H9 (cell line): ENCODE results near the gene SCRN1. TPM values are rescaled to one million over a fixed set of nuclear protein-coding genes. Genes with fewer than 3 reads are reported as not detected.

Source experiments
- DNase-seq: peaks from one replicate; pipeline ENCODE4 v3.0.0-alpha.2; 2017
- H2AFZ ChIP-seq: one replicate; pipeline ENCODE4 v1.6.1; 2013; ENCODE audit warnings: mild to moderate bottlenecking, low read length, control low read depth, moderate library complexity
- H2AK5ac ChIP-seq: 2 replicates; pipeline ENCODE4 v1.6.1; 2013; ENCODE audit warnings: low read length, control low read depth, mixed read lengths; ENCODE audit not compliant: insufficient read length
- H2BK120ac ChIP-seq: one replicate; pipeline ENCODE4 v1.6.1; 2013; ENCODE audit warnings: low read depth, mild to moderate bottlenecking, low read length, control low read depth, inconsistent platforms; ENCODE audit not compliant: poor library complexity, severe bottlenecking
- H2BK12ac ChIP-seq: 2 replicates; pipeline ENCODE4 v1.6.1; 2013; ENCODE audit warnings: low read length, control low read depth, mixed read lengths, low read depth; ENCODE audit not compliant: insufficient read length
- H2BK15ac ChIP-seq: 2 replicates; pipeline ENCODE4 v1.6.1; 2013; ENCODE audit warnings: low read depth, low read length, control low read depth
- H2BK20ac ChIP-seq: one replicate; pipeline ENCODE4 v1.6.1; 2013; ENCODE audit warnings: low read depth, mild to moderate bottlenecking, low read length, control low read depth, inconsistent platforms; ENCODE audit not compliant: poor library complexity, severe bottlenecking
- H2BK5ac ChIP-seq: 2 replicates; pipeline ENCODE4 v1.6.1; 2013; ENCODE audit warnings: low read length, control low read depth, mixed read lengths; ENCODE audit not compliant: insufficient read length
- H3K14ac ChIP-seq: 2 replicates; pipeline ENCODE4 v1.6.1; 2013; ENCODE audit warnings: low read length, control low read depth; ENCODE audit not compliant: insufficient read depth
- H3K18ac ChIP-seq: 2 replicates; pipeline ENCODE4 v1.6.1; 2013; ENCODE audit warnings: low read depth, mild to moderate bottlenecking, mixed read lengths, low read length, control low read depth; ENCODE audit not compliant: insufficient read length
- H3K23ac ChIP-seq: 2 replicates; pipeline ENCODE4 v1.6.1; 2013; ENCODE audit warnings: low read length, control low read depth, mixed read lengths, low read depth; ENCODE audit not compliant: insufficient read length
- H3K23me2 ChIP-seq: 2 replicates; pipeline ENCODE4 v1.6.1; 2013; ENCODE audit warnings: low read depth, mild to moderate bottlenecking, mixed read lengths, low read length, control low read depth; ENCODE audit not compliant: insufficient read length, poor library complexity, severe bottlenecking
- H3K27ac ChIP-seq: 2 replicates; pipeline ENCODE4 v1.5.1; 2013; ENCODE audit warnings: low read length, control low read depth, mixed read lengths, low read depth; ENCODE audit not compliant: insufficient read length
- H3K27me3 ChIP-seq: 2 replicates; pipeline ENCODE4 v1.6.1; 2013; ENCODE audit warnings: low read length, control low read depth, inconsistent platforms; ENCODE audit not compliant: insufficient read depth
- H3K4ac ChIP-seq: 2 replicates; pipeline ENCODE4 v1.6.1; 2013; ENCODE audit warnings: low read depth, mild to moderate bottlenecking, control low read depth, inconsistent platforms, low read length, moderate library complexity
- H3K4me1 ChIP-seq: 2 replicates; pipeline ENCODE4 v1.6.1; 2013; ENCODE audit warnings: low read length, control low read depth, inconsistent platforms; ENCODE audit not compliant: insufficient read depth
- H3K4me2 ChIP-seq: 2 replicates; pipeline ENCODE4 v1.6.1; 2013; ENCODE audit warnings: low read length, control low read depth, mixed read lengths; ENCODE audit not compliant: insufficient read length, insufficient read depth
- H3K56ac ChIP-seq: 2 replicates; pipeline ENCODE4 v1.6.1; 2013; ENCODE audit warnings: low read depth, mild to moderate bottlenecking, mixed read lengths, low read length, control low read depth; ENCODE audit not compliant: insufficient read length
- H3K79me1 ChIP-seq: 2 replicates; pipeline ENCODE4 v1.6.1; 2013; ENCODE audit warnings: low read depth, mild to moderate bottlenecking, moderate library complexity, low read length, control low read depth, inconsistent platforms; ENCODE audit not compliant: insufficient read depth, poor library complexity, severe bottlenecking
- H3K79me2 ChIP-seq: 2 replicates; pipeline ENCODE4 v1.6.1; 2013; ENCODE audit warnings: low read length, control low read depth, inconsistent platforms; ENCODE audit not compliant: insufficient read depth
- H3K9ac ChIP-seq: 2 replicates; pipeline ENCODE4 v1.6.1; 2013; ENCODE audit warnings: low read length, control low read depth, mixed read lengths; ENCODE audit not compliant: insufficient read length; ENCODE audit errors: extremely low read depth
- H3K9me3 ChIP-seq: one replicate; pipeline ENCODE4 v1.6.1; 2013; ENCODE audit warnings: low read depth, low read length, inconsistent platforms; ENCODE audit not compliant: control insufficient read depth
- H3T11ph ChIP-seq: one replicate; pipeline ENCODE4 v1.6.1; 2013; ENCODE audit warnings: mild to moderate bottlenecking, low read length, control low read depth, inconsistent platforms
- H4K20me1 ChIP-seq: one replicate; pipeline ENCODE4 v1.6.1; 2013; ENCODE audit not compliant: control insufficient read depth, insufficient read length, insufficient read depth
- H4K5ac ChIP-seq: 2 replicates; pipeline ENCODE4 v1.6.1; 2013; ENCODE audit warnings: low read depth, mild to moderate bottlenecking, mixed read lengths, low read length, control low read depth; ENCODE audit not compliant: insufficient read length
- H4K8ac ChIP-seq: replicated peaks from 2 replicates; pipeline ENCODE4 v1.6.1; 2013; ENCODE audit warnings: low read length, control low read depth, mixed read lengths, low read depth; ENCODE audit not compliant: insufficient read length
- H4K91ac ChIP-seq: 2 replicates; pipeline ENCODE4 v1.6.1; 2013; ENCODE audit warnings: low read depth, mild to moderate bottlenecking, moderate library complexity, mixed read lengths, low read length, control low read depth; ENCODE audit not compliant: insufficient read length
- H3K27ac Mint-ChIP-seq, 3 experiments: 2 replicates in 2 of 3; 3 replicates in 1 of 3; pipeline ENCODE4 v1.8.0; 2020 to 2021; ENCODE audit warnings: mixed read lengths in 3 of 3, mild to moderate bottlenecking in 1 of 3, moderate library complexity in 1 of 3
- H3K27me3 Mint-ChIP-seq: 2 replicates; pipeline ENCODE4 v1.8.0; 2021; ENCODE audit warnings: low read depth, mild to moderate bottlenecking, moderate library complexity, mixed read lengths
- H3K36me3 Mint-ChIP-seq, 3 experiments: 2 replicates in 2 of 3; 3 replicates in 1 of 3; pipeline ENCODE4 v1.8.0; 2020 to 2021; ENCODE audit warnings: low read depth in 3 of 3, mixed read lengths in 3 of 3; ENCODE audit not compliant: insufficient read depth in 1 of 3
- H3K4me1 Mint-ChIP-seq, 2 experiments: 2 replicates each; pipeline ENCODE4 v1.8.0; 2020; ENCODE audit warnings: mixed read lengths in 2 of 2
- H3K4me3 Mint-ChIP-seq, 2 experiments: 2 replicates in 1 of 2; 3 replicates in 1 of 2; pipeline ENCODE4 v1.8.0; 2020 to 2021; ENCODE audit warnings: mild to moderate bottlenecking in 2 of 2, mixed read lengths in 2 of 2, moderate library complexity in 1 of 2
- H3K9me3 Mint-ChIP-seq, 2 experiments: 2 replicates in 1 of 2; 3 replicates in 1 of 2; pipeline ENCODE4 v1.8.0; 2020; ENCODE audit warnings: mild to moderate bottlenecking in 2 of 2, mixed read lengths in 2 of 2, moderate library complexity in 1 of 2
- WGBS: extraction: QIAGEN DNeasy Blood & Tissue Kit; methylation state at CpG from one replicate; pipeline ENCODE4 v1.1.7; 2013; ENCODE audit warnings: missing lambda C conversion rate, low lambda C conversion rate, mixed read lengths; ENCODE audit not compliant: insufficient read length; ENCODE audit errors: extremely low coverage; 5-methylcytosine and 5-hydroxymethylcytosine counted together
- total RNA-seq: library from RNA; stranded (reverse); gene quantifications from 2 replicates; pipeline ENCODE4 v1.2.1, GENCODE V29; 2021
- TF ChIP-seq, protein P1 (sequence below): fragments of 200-600 bp; sonication (generic); conservative IDR thresholded peaks from 3 replicates; pipeline ENCODE4 v1.8.0; 2021; ENCODE audit warnings: antibody characterized with exemption, mild to moderate bottlenecking

SCRN1 gene
- total RNA-seq, 1 experiment from 2014 or later: 101 TPM

DNA sequence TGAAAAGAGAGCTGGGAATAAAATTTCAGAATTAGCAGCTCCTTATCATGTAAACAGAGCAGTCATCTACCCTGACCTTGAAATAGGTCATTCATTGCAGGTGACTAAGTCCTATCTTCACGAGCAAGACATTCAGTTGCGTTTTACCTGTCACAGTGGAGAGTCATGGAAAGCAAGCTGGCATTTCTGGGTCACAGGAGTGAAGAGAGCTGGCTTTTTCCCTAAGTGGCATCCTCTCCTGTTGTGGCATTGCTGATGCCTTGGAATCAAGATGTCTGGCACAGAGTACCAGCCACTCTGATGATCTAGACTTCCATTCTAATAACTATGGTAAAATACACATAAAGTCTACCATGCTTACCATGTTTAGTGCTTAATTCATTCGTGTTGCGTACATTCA, 70.8 kb downstream of the SCRN1 start:
- Histone ChIP-seq H4K20me1 (no peaks in the 10 kb centered on the region), H2BK12ac (no peak overlapping the region), H3K23me2 (no peaks in the 10 kb centered on the region), H3K27me3 (no peaks in the 10 kb centered on the region), H3K27ac (no peak overlapping the region), H3K79me1 (no peaks in the 10 kb centered on the region), H2BK120ac (no peak overlapping the region), H3K4me1 (no peaks in the 10 kb centered on the region), H4K5ac (no peak overlapping the region), H2BK20ac (no peak overlapping the region), H3K79me2 (no peaks in the 10 kb centered on the region), H3K9ac (no peak overlapping the region), H2BK15ac (no peak overlapping the region), H3K4ac (no peak overlapping the region), H2AFZ (no peak overlapping the region), H4K8ac (no peak overlapping the region), H3K14ac (no peak overlapping the region), H4K91ac (no peak overlapping the region), H3K23ac (no peak overlapping the region), H3K9me3 (no peaks in the 10 kb centered on the region), H3K56ac (no peak overlapping the region), H3K18ac (no peak overlapping the region), H3T11ph (no peak overlapping the region), H3K4me2 (no peak overlapping the region), H2BK5ac (no peak overlapping the region), H2AK5ac (no peak overlapping the region)
- H3K9me3 Mint-ChIP-seq: no peaks in the 10 kb centered on the region
- no peak overlapping the region for H3K4me3 Mint-ChIP-seq
- TF ChIP-seq, protein P1, sequence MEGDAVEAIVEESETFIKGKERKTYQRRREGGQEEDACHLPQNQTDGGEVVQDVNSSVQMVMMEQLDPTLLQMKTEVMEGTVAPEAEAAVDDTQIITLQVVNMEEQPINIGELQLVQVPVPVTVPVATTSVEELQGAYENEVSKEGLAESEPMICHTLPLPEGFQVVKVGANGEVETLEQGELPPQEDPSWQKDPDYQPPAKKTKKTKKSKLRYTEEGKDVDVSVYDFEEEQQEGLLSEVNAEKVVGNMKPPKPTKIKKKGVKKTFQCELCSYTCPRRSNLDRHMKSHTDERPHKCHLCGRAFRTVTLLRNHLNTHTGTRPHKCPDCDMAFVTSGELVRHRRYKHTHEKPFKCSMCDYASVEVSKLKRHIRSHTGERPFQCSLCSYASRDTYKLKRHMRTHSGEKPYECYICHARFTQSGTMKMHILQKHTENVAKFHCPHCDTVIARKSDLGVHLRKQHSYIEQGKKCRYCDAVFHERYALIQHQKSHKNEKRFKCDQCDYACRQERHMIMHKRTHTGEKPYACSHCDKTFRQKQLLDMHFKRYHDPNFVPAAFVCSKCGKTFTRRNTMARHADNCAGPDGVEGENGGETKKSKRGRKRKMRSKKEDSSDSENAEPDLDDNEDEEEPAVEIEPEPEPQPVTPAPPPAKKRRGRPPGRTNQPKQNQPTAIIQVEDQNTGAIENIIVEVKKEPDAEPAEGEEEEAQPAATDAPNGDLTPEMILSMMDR: no peak
- peaks cover 4 to 46% (median 15%) of the 10 kb centered on the region in 3 experiments; a peak in 6 of 7 replicates for H3K36me3 Mint-ChIP-seq
- WGBS: no CpG with 5 or more reads among the region's 4 CpGs
- DNase-seq: no peak
- peaks cover 3 to 5% of the 10 kb centered on the region in 2 experiments; a peak in 2 of 4 replicates for H3K4me1 Mint-ChIP-seq
- H3K27ac Mint-ChIP-seq: no peak overlapping the region
- H3K27me3 Mint-ChIP-seq: no peaks in the 10 kb centered on the region
